AG04450 (cell line): Measurements from ENCODE around the gene PHF19. TPM values are rescaled to one million over a fixed set of nuclear protein-coding genes. Genes with fewer than 3 reads are reported as not detected.

Source experiments
- CTCF ChIA-PET: fragments of 300-600, 350-600 bp; formaldehyde crosslinking; extraction: SDS; loops from one replicate; lab custom pipeline; 2022; ENCODE audit warnings: antibody characterized with exemption, inconsistent platforms; lab: Charles Lee
- POLR2A ChIA-PET: fragments of 350-600 bp; formaldehyde crosslinking; extraction: SDS; loops from one replicate; lab custom pipeline; 2021; ENCODE audit warnings: antibody characterized with exemption, inconsistent platforms; lab: Yijun Ruan, JAX
- DNase-seq: peaks from one replicate; pipeline ENCODE4 v3.0.0-alpha.2; 2011; ENCODE audit warnings: low read depth, low spot score
- H3K27ac ChIP-seq: one replicate; pipeline ENCODE4 v1.5.1; 2012; ENCODE audit warnings: low read depth, low read length, control low read depth
- H3K27me3 ChIP-seq: one replicate; pipeline ENCODE4 v1.6.0; 2012; ENCODE audit warnings: low read length; ENCODE audit not compliant: control insufficient read depth, insufficient read depth
- H3K4me3 ChIP-seq: 2 replicates; pipeline ENCODE4 v1.5.1; 2011; ENCODE audit warnings: mild to moderate bottlenecking, low read depth, low read length, control low read depth
- H3K9me3 ChIP-seq: 2 replicates; pipeline ENCODE4 v1.5.1; 2012; ENCODE audit warnings: low read length; ENCODE audit not compliant: control insufficient read depth, insufficient read depth
- polyA minus RNA-seq: library from RNA; depleted of rRNA, polyadenylated mRNA; stranded (reverse); fragments of >200 nt; gene quantifications from 2 replicates; pipeline ENCODE4 v1.2.3, GENCODE V29; 2011; rRNA and poly(A)+ RNA removed
- polyA plus RNA-seq: library from polyadenylated mRNA; depleted of rRNA; stranded (reverse); fragments of >200 nt; gene quantifications from 2 replicates; pipeline ENCODE4 v1.2.3, GENCODE V29; 2011; rRNA removed
- TF ChIP-seq, protein P1 (sequence below): IDR thresholded peaks from 2 replicates; pipeline ENCODE4 v1.5.1; 2011; ENCODE audit warnings: low read depth, low read length, control low read depth, inconsistent platforms

The PHF19 gene
- 20.4 and 30.5 TPM in 2 replicates for polyA plus RNA-seq
- polyA minus RNA-seq: 37.0 and 56.0 TPM in 2 replicates

DNA sequence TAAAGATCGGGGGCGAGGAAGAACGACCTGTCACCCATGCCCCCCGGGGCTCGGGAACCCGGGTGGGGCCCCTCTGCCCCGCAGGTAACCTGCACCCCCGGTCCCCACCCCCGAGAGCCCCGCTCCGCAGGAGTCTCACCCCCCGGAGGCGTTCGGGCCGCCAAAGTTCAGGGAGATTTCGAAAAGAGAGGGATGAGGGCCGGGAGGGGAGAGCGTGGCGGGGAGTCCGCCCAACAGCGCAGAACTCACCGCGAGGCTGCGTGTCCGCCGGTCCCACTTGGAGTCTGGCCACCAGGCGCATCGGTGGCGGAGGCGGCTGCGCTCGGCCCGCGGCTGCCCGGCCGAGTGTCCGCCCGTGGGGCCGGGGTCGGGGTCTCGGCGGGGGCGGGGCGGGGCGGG, at the start of gene PHF19:
PHF19 (minus strand) TSS at position 347 of the 399 bp plus-strand sequence. CDS start 2,447 bp downstream, outside the sequence.
- CTCF ChIA-PET: no interaction called here
- DNase-seq: no peak
- no peaks in the 10 kb centered on the region for H3K27me3 ChIP-seq
- no peaks in the 10 kb centered on the region; the same call in 1 of the 2 replicates for H3K9me3 ChIP-seq
- TF ChIP-seq, protein P1, sequence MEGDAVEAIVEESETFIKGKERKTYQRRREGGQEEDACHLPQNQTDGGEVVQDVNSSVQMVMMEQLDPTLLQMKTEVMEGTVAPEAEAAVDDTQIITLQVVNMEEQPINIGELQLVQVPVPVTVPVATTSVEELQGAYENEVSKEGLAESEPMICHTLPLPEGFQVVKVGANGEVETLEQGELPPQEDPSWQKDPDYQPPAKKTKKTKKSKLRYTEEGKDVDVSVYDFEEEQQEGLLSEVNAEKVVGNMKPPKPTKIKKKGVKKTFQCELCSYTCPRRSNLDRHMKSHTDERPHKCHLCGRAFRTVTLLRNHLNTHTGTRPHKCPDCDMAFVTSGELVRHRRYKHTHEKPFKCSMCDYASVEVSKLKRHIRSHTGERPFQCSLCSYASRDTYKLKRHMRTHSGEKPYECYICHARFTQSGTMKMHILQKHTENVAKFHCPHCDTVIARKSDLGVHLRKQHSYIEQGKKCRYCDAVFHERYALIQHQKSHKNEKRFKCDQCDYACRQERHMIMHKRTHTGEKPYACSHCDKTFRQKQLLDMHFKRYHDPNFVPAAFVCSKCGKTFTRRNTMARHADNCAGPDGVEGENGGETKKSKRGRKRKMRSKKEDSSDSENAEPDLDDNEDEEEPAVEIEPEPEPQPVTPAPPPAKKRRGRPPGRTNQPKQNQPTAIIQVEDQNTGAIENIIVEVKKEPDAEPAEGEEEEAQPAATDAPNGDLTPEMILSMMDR: no peak
- H3K4me3 ChIP-seq: peak within 1 kb of the TSS; percentile 76
- H3K27ac ChIP-seq: peak within 1 kb of the TSS; percentile 68
- POLR2A ChIA-PET: interaction anchor here (1.5 to 1.9 kb wide), 2 partner anchors 9 kb away, joined by 3 to 6 read pairs; no protein-coding TSS in a partner anchor

- DNase-seq: no peak
- Histone ChIP-seq H3K27me3 (no peaks in the 10 kb centered on the region), H3K4me3 (peak within 1 kb of the TSS; percentile 33), H3K9me3 (no peaks in the 10 kb centered on the region), H3K27ac (peak within 1 kb of the TSS; percentile 90)
- ChIA-PET POLR2A (no interaction called here), CTCF (interaction anchor here (1.4 kb wide), 1 partner anchor 134 kb away, joined by 3 read pairs; no protein-coding TSS in a partner anchor)
- TF ChIP-seq, protein P1: no peak
Measured at GRCh38 chr9:120926397-120926928, 49.5 kb upstream of the PHF19 start, which contains the start of gene TRAF1. TRAF1 (minus strand) TSS chr9:120926796; CDS start chr9:120926075, 721 bp downstream.

- Histone ChIP-seq H3K27me3 (no peaks in the 10 kb centered on the region), H3K27ac (peak overlapping the region; percentile 90), H3K9me3 (no peaks in the 10 kb centered on the region), H3K4me3 (peak overlapping the region; percentile 33)
- ChIA-PET CTCF (interaction anchor here (1.2 to 3.5 kb wide), 3 partner anchors 9 to 134 kb away, joined by 3 to 20 read pairs (median 3); no protein-coding TSS in a partner anchor), POLR2A (no interaction called here)
- TF ChIP-seq, protein P1: no peak
- DNase-seq: peak; percentile 62
Measured at GRCh38 chr9:120925535-120926396, 48.8 kb upstream of the PHF19 start.

- DNase-seq: no peak
- POLR2A ChIA-PET: no interaction called here
- no peak overlapping the region for H3K27ac ChIP-seq
- H3K27me3 ChIP-seq: no peaks in the 10 kb centered on the region
- CTCF ChIA-PET: interaction anchor here (0.6 to 3.5 kb wide), 3 partner anchors 8 to 1522 kb away, joined by 3 to 20 read pairs (median 3); no protein-coding TSS in a partner anchor
- H3K9me3 ChIP-seq: no peaks in the 10 kb centered on the region
- TF ChIP-seq, protein P1: no peak
- H3K4me3 ChIP-seq: no peak overlapping the region; the same call in 1 of the 2 replicates
Measured at GRCh38 chr9:120924698-120925534, 47.9 kb upstream of the PHF19 start.
